KOPT-K1 (cell line): ENCODE measurements around the gene MGLL.

ENCODE experiments used
- H3K27ac ChIP-seq: fragments of 200-600 bp; sonication (generic); 2 replicates; pipeline ENCODE4 v1.5.1; 2016; ENCODE audit warnings: antibody characterized with exemption, mild to moderate bottlenecking, low read depth, low read length; ENCODE audit not compliant: poor library complexity, severe bottlenecking
- H3K36me3 ChIP-seq: fragments of 200-600 bp; sonication (generic); 2 replicates; pipeline ENCODE4 v1.5.1; 2017; ENCODE audit warnings: antibody characterized with exemption, mild to moderate bottlenecking, low read length, moderate library complexity; ENCODE audit not compliant: insufficient read depth
- H3K9me3 ChIP-seq: fragments of 200-600 bp; sonication (generic); 2 replicates; pipeline ENCODE4 v1.5.1; 2017; ENCODE audit warnings: antibody characterized with exemption, low read length, mild to moderate bottlenecking; ENCODE audit not compliant: insufficient read depth, poor library complexity, severe bottlenecking

The MGLL gene

DNA sequence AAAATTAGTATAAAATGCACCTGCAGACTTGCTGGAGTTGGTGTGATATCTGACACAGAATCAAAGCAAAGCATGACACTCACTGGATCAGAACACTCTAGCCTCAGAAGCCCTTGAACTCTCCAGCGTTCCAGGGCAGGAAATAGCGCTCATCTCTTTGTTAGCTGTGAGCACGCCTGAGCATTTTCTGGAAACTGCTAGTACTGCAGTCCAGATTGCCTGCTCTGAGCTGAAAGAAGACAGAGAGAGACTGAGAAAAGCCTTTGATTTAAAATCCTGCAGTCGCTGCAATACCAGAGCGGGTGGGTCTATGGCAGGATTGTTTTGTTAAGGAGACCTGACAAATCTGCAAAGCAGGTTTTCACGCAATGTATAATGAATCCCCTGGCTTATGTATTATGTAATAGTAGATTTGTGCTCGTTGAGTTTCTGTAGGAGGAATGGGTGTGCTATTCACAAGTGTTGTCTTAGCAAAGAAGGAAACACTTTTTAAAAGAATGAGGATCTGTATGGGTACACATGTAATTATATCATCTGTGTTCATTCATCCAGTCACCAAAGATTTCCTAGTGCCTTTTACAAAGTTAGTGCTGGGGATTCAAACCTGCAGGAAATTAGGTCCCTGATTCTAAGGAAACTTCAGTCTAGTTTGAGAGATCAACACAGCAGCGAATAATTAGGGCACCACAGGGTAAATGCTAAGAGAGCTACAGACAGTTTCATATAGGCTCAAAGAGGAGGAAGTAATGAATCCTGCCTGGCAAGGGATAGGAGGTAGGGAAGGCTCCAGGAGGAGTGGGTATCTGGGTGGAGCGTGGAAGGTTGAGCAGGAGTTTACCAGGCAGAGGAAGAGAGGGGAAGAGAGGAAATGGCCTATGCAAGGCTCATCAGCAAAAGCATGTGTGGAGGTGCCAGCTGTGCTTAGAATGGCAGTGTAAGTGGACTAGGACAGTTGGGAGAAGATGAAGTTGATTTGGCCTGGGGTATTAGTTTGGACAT is 26.1 kb upstream of the MGLL start:
- Histone ChIP-seq H3K27ac (no peak overlapping the region), H3K9me3 (no peaks in the 10 kb centered on the region), H3K36me3 (no peaks in the 10 kb centered on the region)

DNA sequence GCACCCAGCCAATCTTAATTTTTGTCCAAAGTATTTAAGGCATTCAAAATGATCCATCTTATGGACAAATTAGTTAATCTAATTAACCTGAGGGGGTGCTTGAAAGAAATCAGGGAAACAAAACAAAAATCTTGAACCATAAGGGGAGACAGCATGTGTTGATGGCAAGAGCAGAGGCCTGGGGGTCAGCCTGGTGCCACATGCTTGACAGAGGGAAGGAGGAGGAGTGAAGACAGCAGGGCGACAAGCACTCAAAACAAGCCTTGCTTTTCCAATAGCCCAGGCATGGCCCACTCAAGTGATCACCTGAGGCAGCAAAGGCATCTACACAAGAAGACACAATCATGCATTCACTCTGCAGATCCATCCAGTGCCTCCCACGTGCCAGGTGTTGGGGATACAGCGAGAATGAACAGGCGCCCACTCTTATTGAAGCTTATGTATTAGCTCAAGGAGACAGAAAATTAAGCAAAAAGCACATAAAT is 25.0 kb upstream of the MGLL start:
- Histone ChIP-seq H3K27ac (no peak overlapping the region), H3K36me3 (no peaks in the 10 kb centered on the region), H3K9me3 (no peaks in the 10 kb centered on the region)

DNA sequence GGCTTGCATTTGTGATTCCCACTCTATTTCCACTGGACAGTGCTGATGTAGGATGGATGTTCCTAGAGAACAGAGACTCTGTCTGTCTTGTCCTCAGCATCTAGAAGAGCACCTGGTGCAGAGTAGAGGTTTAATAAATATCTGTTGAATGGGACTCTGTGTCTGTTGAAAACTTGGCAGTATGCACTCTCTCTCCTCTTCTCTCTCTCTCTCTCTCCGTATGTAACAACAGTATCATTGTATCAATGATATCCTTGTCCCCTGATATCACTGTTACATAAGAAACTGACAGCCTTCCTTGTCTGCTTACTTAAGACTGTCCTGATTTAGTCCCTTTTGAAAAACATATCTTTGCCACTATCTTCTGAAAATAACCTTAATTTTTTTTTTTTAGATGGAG is 24.3 kb upstream of the MGLL start:
- Histone ChIP-seq H3K27ac (no peak overlapping the region), H3K36me3 (no peaks in the 10 kb centered on the region), H3K9me3 (no peaks in the 10 kb centered on the region)

DNA sequence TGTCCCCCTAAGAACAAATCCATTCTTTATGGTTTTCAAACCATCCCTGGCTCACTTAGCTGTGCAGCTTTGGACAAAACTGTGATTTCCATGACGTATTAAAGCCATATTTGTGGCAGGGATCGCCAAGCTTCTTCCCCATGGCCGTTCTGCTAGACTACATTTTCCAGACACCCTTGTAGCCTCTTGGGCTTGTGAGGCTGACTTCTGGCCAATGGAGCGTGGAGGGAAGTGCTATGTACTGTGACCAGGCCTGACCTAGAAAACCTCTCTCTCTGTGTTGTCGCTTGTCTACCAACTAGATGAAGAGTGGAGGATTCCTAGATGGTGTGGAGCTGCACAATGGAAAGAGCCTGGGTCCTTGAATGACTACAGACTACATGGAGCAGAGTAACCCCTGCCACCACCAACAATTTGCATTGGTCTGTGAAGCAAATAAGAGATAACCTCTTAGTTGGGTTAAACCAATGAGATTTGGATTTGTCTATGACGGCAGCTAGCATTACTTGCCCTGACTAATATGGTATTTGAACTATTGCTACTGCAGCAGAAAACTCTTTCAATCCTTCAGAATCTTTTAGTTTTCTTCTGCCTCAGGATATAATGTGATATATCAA is 22.1 kb upstream of the MGLL start:
- Histone ChIP-seq H3K36me3 (no peaks in the 10 kb centered on the region), H3K9me3 (no peaks in the 10 kb centered on the region), H3K27ac (no peak overlapping the region)

DNA sequence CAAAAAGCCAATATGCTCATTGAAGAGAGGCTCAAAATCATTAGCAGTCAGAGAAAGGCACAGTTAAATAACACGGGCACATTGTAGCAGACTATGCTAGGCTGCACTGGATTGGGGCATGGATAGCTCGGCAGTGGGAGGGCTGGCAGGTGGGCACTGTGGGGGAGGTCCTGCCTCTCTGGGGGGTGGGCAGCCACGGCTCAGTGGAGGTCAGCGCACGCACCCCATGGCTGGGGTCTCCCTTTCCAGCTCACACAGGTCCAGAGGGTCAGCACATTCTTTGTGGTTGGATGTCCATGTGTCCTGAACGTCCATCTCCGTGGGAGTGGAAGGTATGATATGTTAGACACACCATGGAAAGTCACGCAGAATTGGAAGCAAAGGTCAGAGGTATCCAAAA is 18.4 kb upstream of the MGLL start:
- Histone ChIP-seq H3K27ac (no peak overlapping the region), H3K9me3 (no peaks in the 10 kb centered on the region)

DNA sequence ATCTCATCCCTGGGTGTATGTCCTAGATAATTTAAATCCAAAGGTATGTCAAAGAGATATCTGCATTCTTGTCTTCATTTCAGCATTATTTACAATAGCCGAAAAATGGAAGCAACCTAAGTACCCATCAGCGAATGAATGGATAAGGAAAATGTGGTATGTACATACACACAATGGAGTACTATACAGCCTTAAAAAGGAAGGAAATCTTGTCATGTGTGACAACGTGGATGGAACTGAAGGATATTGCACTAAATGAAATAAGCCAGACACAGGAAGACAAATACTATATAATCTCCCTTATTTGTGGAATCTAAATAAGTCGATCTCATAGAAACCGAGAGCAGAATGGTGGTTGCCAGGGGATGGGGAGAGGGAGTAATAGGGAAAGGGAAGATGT is 16.8 kb upstream of the MGLL start:
- no peaks in the 10 kb centered on the region for H3K9me3 ChIP-seq
- H3K27ac ChIP-seq = no peak overlapping the region
- H3K36me3 ChIP-seq = no peaks in the 10 kb centered on the region

More for the DNA sequence above, 18.4 kb upstream of the MGLL start:
- H3K36me3 ChIP-seq = no peaks in the 10 kb centered on the region

DNA sequence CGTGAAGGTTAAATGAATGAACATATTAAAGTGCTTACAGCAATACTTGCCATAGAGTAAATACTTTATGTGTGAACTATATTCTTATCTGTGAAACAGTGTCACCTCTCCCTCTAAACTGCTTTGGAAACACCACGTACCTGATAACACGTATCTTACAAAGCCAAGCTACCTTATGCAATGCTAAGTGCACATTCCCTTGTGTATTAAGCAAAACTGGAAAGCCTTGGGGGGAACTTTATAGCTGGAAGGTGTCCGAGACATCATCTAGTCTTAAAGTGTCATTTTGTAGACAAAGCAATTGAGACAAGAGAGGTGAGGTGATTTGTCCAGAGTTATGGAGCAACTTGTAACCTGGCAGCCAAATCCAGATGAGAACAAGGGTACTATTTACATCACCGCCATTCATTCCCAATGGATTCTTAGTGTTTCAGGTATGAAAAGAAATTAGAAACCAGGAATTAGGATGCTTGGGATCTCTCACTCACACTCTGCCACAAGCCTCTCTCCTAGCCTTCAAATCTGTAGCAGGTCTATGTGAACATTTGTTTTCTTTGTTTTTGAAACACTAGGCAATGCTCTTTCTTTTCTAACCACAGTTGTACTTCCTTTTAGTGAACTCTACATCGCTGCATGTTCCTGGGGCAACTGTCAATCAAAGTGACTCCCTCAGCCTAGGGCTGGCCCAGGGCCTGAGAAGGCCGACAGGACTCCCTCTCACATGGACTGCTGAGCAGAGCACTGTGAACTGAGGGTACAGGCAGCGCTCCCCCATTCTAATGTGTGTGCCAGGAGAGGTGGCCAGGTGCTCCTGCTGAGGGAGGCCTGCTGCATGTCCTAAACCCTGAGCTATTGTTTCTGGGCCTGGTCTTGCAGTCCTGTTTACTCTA is 13.9 kb upstream of the MGLL start:
- H3K27ac ChIP-seq = no peak overlapping the region

DNA sequence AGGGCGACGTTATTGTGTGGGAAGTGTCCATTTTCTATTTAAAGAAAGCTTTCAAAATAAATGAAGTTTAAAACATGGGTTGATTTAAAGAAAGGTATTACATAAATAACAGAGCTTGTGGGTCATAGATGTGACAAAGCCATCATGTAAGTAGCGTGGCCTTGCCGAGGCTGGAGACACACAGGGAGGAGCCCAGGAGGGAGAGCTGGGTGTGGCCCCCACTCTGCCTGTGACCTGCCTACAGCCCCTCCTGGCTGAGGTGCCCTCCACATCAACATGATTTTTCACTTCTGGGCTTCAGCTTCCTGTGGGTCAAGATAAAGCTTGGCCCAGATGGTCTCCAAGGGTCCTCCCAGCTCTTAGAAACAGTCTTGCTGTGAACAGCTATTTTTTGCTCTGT is 12.5 kb upstream of the MGLL start:
- Histone ChIP-seq H3K27ac (no peak overlapping the region), H3K9me3 (peaks cover 9% of the 10 kb centered on the region), H3K36me3 (no peaks in the 10 kb centered on the region)

More for the DNA sequence above, 13.9 kb upstream of the MGLL start:
- H3K9me3 ChIP-seq = no peaks in the 10 kb centered on the region
- H3K36me3 ChIP-seq = no peaks in the 10 kb centered on the region

DNA sequence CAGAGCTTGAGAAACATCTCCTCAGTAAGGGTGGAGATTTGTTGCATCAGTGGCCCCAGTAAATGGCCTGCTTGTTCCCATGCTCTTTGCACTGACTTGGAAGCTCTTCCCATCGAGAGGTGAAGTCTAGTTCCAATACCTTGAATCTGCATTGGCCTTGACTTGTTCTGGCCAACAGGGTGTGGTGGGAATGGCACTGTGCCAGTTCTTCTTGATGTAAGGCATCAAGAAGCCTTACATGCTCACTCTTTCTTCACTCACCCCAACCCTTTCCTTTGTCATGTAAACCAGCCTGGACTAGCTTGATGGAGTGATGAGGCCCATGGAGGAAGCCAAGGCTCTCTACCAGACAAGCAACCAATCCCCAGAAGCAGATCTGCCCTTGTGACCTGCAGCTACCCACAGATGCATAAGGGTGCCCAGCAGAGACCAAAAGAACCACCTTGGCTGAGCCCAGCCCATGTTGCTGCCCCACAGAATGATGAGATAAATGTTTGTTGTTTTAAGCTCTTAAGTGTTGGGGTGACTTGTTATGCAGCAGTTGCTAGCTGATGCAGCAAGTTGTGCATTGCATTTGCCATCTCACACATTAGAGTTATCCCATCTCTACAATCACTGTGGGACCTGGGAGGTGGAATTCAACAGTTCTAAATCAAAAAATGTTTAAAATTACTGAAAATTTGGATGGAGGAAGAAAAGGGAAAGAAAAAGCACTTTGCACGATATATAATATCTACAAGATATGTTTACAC is 11.1 kb upstream of the MGLL start:
- peaks cover 20% of the 10 kb centered on the region for H3K9me3 ChIP-seq
- no peak overlapping the region for H3K27ac ChIP-seq
- H3K36me3 ChIP-seq = no peaks in the 10 kb centered on the region

DNA sequence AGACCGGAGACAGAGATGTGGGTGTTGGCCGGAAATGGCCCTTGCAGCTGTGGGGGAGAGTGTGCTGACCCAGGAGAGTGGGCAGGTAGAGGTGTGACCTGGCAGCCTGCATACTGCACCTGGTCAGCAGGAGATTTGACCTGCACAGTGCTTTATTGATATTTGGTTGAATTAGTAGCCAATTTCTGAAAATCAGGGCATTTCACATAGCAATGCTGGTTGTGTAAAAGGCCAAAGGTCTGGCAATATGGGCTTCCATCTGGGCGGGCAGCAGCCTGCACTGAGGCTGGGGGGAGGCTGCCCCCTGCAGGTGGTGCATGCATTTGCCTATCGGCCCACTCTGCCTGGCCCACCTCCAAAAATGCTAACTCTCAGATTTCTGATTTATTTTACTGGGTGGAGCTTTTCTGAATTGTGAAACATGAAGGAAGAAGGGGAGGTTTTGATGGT is 9.4 kb upstream of the MGLL start:
- no peak overlapping the region for H3K27ac ChIP-seq
- H3K36me3 ChIP-seq = no peaks in the 10 kb centered on the region
- peaks cover 30% of the 10 kb centered on the region for H3K9me3 ChIP-seq

DNA sequence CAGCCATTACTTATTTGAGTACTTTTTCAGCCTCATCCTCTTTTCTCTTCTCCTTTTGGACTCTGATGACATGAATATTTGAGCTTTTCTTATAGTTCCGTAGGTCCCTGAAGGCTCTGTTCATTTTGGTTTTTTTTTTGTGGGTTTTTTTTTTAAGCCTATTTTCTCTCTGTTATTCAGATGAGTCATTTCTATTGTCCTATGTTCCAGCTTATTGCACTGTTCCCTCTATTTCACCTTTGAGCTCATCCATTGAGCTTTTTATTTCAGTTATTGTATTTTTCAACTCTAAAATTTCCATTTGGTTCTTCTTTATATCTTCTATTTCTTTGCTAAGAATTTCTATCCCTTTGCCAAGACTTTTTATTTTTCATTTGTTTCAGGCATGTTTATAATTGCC is 7.2 kb upstream of the MGLL start:
- no peaks in the 10 kb centered on the region for H3K36me3 ChIP-seq
- peaks cover 30% of the 10 kb centered on the region for H3K9me3 ChIP-seq
- no peak overlapping the region for H3K27ac ChIP-seq

DNA sequence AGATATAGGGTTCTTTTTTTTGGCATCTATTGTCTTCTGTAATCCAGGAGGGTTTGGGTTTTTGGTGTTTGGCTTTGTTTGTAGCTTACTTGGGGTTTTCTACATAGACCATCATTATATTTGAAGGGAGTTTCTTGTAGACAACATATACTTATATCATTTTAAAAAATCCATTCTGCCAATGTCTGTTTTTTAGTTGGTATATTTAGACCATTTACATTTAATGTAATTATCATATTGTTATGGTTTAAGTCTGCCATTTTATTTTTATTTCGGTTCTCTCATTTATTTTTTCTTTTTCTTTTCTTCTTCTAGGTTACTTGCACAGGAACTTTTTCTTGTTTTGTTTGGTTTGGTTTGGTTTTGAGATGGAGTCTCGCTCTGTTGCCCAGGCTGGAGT is 5.5 kb upstream of the MGLL start:
- Histone ChIP-seq H3K36me3 (no peaks in the 10 kb centered on the region), H3K27ac (no peak overlapping the region), H3K9me3 (peaks cover 30% of the 10 kb centered on the region)

DNA sequence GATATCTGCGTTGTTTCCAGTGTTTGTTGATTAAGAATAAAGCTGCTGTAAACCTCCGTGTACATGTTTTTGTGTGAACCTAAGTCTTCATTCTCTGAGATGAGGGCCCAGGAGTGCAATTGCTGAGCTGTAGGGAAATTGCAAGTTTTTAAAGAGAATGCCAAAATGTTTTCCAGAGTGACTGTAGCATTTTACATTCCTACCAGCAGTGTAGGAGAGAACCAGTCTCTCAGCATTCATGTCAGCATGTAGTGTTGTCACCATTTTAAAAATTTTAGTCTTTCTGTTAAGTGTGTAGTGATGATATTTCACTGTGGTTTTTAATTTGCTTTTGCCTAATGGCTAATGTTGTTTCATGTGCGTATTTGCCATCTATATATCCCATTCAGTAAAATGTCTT is 3.4 kb upstream of the MGLL start:
- peaks cover 30% of the 10 kb centered on the region for H3K9me3 ChIP-seq

DNA sequence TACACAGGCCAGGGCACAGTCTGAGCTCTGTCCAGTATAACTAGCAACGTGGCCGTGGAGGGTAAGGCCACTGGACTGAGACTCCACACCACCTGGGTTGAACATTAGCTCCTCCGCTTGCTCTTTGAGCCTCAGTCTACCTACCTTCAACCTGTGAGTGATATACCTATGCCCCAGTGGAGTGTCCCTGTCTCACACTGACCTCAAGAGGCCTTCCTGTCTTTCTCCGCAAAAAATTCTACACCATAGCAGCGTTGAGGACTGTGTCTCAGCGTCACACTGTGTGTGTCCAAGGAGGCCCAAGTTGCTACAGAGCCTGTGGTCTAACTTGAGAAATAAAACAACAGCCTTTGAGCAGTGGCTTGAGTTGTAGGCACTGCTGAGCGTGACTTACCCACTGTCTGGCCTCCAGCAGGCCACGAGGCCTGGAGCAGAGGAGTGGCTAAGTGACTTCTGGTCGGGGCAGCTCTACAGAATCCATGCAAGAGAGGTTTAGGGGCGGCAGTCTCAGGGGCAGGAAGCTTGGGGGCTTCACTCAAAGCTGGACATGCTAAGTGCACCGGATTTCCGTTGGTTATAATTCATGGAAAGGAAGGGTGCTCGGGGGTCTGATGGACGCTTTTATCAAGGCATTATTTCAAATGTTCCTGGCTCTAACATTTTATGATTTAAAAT is 2.0 kb upstream of the MGLL start:
- Histone ChIP-seq H3K36me3 (no peaks in the 10 kb centered on the region), H3K27ac (no peak overlapping the region), H3K9me3 (peaks cover 17% of the 10 kb centered on the region)

More for the DNA sequence above, 3.4 kb upstream of the MGLL start:
- H3K36me3 ChIP-seq = no peaks in the 10 kb centered on the region
- H3K27ac ChIP-seq = no peak overlapping the region
